Muscle of arm (tissue), 12 donors: Measurements from ENCODE around the gene CPEB1. TPM values are rescaled to one million over a fixed set of nuclear protein-coding genes. Genes with fewer than 3 reads are reported as not detected.
"Not testable (repeated sequence)": the region's sequence is repeated elsewhere in the genome, so short reads cannot be mapped to it uniquely, and the experiment has no call there.

ENCODE experiments used
- DNase-seq: peaks from one replicate; pipeline ENCODE4 v3.0.0-alpha.2; 2013
- polyA plus RNA-seq, 12 donors: library from polyadenylated mRNA; unstranded; fragments of 120-200 nt; gene quantifications; one replicate each; pipeline ENCODE4 v1.2.1, GENCODE V29; 2013; ENCODE audit not compliant: insufficient read length in 12 of 12

The CPEB1 gene
- polyA plus RNA-seq, 12 donors, result 0.25 to 1.2 (median 0.71) TPM; not detected in 2

GRCh38 chr15:82513587-82513986 is 133.6 kb downstream of the CPEB1 start:
- DNase-seq, result not testable (repeated sequence)

- DNase-seq, result not testable (repeated sequence)
These were observed 139.5 kb downstream of the CPEB1 start for GRCh38 chr15:82507693-82508092.

- not testable (repeated sequence) for DNase-seq
These were observed 140.1 kb downstream of the CPEB1 start for GRCh38 chr15:82507087-82507486.

GRCh38 chr15:82505842-82506241 is 141.3 kb downstream of the CPEB1 start:
- not testable (repeated sequence) for DNase-seq

GRCh38 chr15:82504074-82504473 is 143.1 kb downstream of the CPEB1 start:
- DNase-seq, result not testable (repeated sequence)

- not testable (repeated sequence) for DNase-seq
These were observed 144.3 kb downstream of the CPEB1 start for GRCh38 chr15:82502700-82503339.

GRCh38 chr15:82500772-82501171 is 146.4 kb downstream of the CPEB1 start:
- not testable (repeated sequence) for DNase-seq

GRCh38 chr15:82497978-82498377 is 149.2 kb downstream of the CPEB1 start:
- DNase-seq, result not testable (repeated sequence)

Other genes starting within 250 kb of the CPEB1 start
- gene GOLGA6L9, start 217.5 kb downstream of the CPEB1 start, polyA plus RNA-seq, result 1 to 10 TPM in 11 of 12 donors, not detected in 1; 1.1 to 9.3 (median 3.0) TPM
- 1,000 to 10,000 TPM; 2,266 to 6,063 (median 2,811) TPM for gene RPS17, start 106.9 kb downstream of the CPEB1 start, polyA plus RNA-seq
- gene AP3B2, start 62.5 kb upstream of the CPEB1 start, polyA plus RNA-seq, result 1 to 10 TPM in 1 of 12 donors, under 1 TPM in 9, not detected in 2; 0.20 to 2.6 (median 0.36) TPM
- gene FSD2, start 158.7 kb upstream of the CPEB1 start, polyA plus RNA-seq, result 10 to 100 TPM in 11 of 12 donors, not detected in 1; 13.5 to 79.0 (median 54.6) TPM
- 10 to 100 TPM in 7 of 12 donors, 1 to 10 TPM in 4, not detected in 1; 6.5 to 14.5 (median 11.3) TPM for gene WHAMM, start 162.3 kb upstream of the CPEB1 start, polyA plus RNA-seq